Thyroid gland (tissue), 4 donors: Measurements from ENCODE around the gene CTNNA2.

Experiments
- POLR2A ChIP-seq, 2 donors: fragments of 450-650 bp; IDR thresholded peaks; one replicate each; pipeline ENCODE4 v1.6.1; 2017; ENCODE audit warnings: antibody characterized with exemption in 2 of 2, mild to moderate bottlenecking in 2 of 2, moderate library complexity in 1 of 2
- TF ChIP-seq, protein P1 (sequence below), 6 experiments: fragments of 200-600 bp in 3 of 6; fragments of 450-650 bp in 3 of 6; sonication (generic) in 3 of 6; IDR thresholded peaks; one replicate each; pipeline ENCODE4 v1.5.1; 2016 to 2019; ENCODE audit warnings: antibody characterized with exemption in 6 of 6, mild to moderate bottlenecking in 2 of 6, inconsistent platforms in 1 of 6, moderate library complexity in 1 of 6

- TF ChIP-seq POLR2A (IDR thresholded peaks at IDR 0.05): no peak
- TF ChIP-seq, protein P1, sequence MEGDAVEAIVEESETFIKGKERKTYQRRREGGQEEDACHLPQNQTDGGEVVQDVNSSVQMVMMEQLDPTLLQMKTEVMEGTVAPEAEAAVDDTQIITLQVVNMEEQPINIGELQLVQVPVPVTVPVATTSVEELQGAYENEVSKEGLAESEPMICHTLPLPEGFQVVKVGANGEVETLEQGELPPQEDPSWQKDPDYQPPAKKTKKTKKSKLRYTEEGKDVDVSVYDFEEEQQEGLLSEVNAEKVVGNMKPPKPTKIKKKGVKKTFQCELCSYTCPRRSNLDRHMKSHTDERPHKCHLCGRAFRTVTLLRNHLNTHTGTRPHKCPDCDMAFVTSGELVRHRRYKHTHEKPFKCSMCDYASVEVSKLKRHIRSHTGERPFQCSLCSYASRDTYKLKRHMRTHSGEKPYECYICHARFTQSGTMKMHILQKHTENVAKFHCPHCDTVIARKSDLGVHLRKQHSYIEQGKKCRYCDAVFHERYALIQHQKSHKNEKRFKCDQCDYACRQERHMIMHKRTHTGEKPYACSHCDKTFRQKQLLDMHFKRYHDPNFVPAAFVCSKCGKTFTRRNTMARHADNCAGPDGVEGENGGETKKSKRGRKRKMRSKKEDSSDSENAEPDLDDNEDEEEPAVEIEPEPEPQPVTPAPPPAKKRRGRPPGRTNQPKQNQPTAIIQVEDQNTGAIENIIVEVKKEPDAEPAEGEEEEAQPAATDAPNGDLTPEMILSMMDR (IDR thresholded peaks at IDR 0.05): no peak
Observed at GRCh38 chr2:80167284-80167808, 654.5 kb downstream of the CTNNA2 start.
